ENCODE results near the gene COL27A1. TPM values are rescaled to one million over a fixed set of nuclear protein-coding genes. Genes with fewer than 3 reads are reported as not detected.

Gene COL27A1
- total RNA-seq, 2 experiments from 2014 or later = 0.87 to 1.2 TPM

DNA sequence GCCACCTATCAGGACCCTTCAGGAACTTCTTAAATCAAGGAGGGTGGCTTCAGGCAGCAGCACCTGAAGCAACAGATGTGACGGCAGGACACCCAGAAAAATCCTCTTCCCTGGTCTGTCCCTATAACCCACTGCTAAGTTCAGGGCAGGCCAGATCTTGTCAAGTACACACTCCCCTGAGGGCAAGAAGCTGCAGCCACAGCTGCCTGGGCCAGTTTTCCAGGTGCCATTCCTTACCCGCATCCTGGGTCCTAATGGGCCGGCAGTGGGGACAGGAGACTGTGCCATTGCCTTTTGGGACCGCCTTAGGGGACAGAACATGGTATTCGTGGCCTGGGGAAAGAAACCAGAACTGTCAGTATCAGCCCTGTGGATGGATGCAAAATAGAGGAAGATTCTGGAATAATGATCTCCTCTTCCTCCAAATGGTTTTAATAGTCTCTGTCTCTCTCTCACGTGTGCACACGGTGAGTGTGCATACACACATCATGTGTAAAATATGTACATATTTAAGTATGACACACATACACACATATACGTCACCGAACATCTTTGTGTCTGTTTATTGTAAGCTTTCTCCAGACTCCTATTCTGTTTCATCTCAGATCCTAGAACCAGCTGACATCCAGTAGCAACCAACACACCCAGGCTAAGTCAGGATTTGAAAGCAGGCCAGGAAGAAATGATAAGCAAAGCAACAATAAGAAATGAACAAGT, 188.3 kb downstream of the COL27A1 start:
- no peak for ATAC-seq (ENCODE audit: poor library complexity)
- no peaks in the 10 kb centered on the region for H3K27me3 Mint-ChIP-seq
- no peaks in the 10 kb centered on the region for H3K9me3 Mint-ChIP-seq
- Histone ChIP-seq H3K27me3 (ENCODE audit: control insufficient read depth in 1 of 2, insufficient read depth in 2 of 2, low read length in 2 of 2) (no peaks in the 10 kb centered on the region), H3K36me3 (ENCODE audit: insufficient read depth, low read length) (peaks cover 99% of the 10 kb centered on the region), H3K27ac (ENCODE audit: low read depth in 1 of 2, low read length in 2 of 2) (peak overlapping the region in 1 of 2 donors; percentile 30), H3K9me3 (ENCODE audit: control insufficient read depth in 1 of 2, insufficient read depth in 1 of 2, low read length in 2 of 2) (no peaks in the 10 kb centered on the region), H3K4me1 (ENCODE audit: insufficient read depth, low read length) (peaks cover 12% of the 10 kb centered on the region), H3K4me3 (ENCODE audit: low read length) (no peak overlapping the region)
- CTCF ChIA-PET = no interaction called here
- peaks cover 29% of the 10 kb centered on the region for H3K4me1 Mint-ChIP-seq (ENCODE audit: low read depth)
- no peak for DNase-seq
- peaks cover 95% of the 10 kb centered on the region for H3K36me3 Mint-ChIP-seq (ENCODE audit: low read depth)
- POLR2A ChIA-PET = interaction anchor here (4.2 kb wide), 1 partner anchor 28 kb away, joined by 17 read pairs; no protein-coding TSS in a partner anchor
- no peak overlapping the region for H3K4me3 Mint-ChIP-seq
- H3K27ac Mint-ChIP-seq = peak overlapping the region; percentile 81
- TF ChIP-seq, protein P1, sequence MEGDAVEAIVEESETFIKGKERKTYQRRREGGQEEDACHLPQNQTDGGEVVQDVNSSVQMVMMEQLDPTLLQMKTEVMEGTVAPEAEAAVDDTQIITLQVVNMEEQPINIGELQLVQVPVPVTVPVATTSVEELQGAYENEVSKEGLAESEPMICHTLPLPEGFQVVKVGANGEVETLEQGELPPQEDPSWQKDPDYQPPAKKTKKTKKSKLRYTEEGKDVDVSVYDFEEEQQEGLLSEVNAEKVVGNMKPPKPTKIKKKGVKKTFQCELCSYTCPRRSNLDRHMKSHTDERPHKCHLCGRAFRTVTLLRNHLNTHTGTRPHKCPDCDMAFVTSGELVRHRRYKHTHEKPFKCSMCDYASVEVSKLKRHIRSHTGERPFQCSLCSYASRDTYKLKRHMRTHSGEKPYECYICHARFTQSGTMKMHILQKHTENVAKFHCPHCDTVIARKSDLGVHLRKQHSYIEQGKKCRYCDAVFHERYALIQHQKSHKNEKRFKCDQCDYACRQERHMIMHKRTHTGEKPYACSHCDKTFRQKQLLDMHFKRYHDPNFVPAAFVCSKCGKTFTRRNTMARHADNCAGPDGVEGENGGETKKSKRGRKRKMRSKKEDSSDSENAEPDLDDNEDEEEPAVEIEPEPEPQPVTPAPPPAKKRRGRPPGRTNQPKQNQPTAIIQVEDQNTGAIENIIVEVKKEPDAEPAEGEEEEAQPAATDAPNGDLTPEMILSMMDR (IDR thresholded peaks at IDR 0.05) = no peak
- intact Hi-C loops (cut with DNase I, micrococcal nuclease) = loop anchor here in 1 of 2 experiments (5.0 kb wide), 2 partner anchors 164 to 249 kb away; partner anchors contain the start of gene WHRN

DNA sequence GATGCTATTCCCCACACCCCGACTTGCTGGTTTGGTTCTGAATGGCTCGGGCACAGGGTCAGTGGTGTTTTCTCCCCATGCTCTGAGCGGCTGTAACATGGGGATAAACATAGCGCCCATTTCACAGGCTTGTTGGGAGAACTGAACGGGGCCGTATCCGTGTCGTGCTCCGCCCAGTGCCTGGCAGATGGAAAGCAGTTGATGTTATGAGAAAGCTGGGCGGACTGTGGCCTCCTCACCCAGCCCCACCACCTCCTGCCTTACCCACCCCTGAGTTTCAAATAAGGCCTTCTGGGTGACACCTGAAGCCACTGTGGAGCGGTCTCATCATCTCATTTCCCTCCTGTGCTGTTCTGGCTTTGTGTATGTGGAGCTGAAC, 188.8 kb downstream of the COL27A1 start:
- Histone ChIP-seq H3K4me3 (ENCODE audit: low read length) (no peak overlapping the region), H3K36me3 (ENCODE audit: insufficient read depth, low read length) (peaks cover 99% of the 10 kb centered on the region), H3K9me3 (ENCODE audit: control insufficient read depth in 1 of 2, insufficient read depth in 1 of 2, low read length in 2 of 2) (no peaks in the 10 kb centered on the region), H3K27ac (ENCODE audit: low read depth in 1 of 2, low read length in 2 of 2) (no peak overlapping the region), H3K4me1 (ENCODE audit: insufficient read depth, low read length) (peaks cover 16% of the 10 kb centered on the region), H3K27me3 (ENCODE audit: control insufficient read depth in 1 of 2, insufficient read depth in 2 of 2, low read length in 2 of 2) (no peaks in the 10 kb centered on the region)
- CTCF ChIA-PET = no interaction called here
- Mint-ChIP-seq H3K4me1 (ENCODE audit: low read depth) (peaks cover 34% of the 10 kb centered on the region), H3K27ac (peak overlapping the region; percentile 81), H3K9me3 (no peaks in the 10 kb centered on the region), H3K4me3 (no peak overlapping the region), H3K27me3 (no peaks in the 10 kb centered on the region), H3K36me3 (ENCODE audit: low read depth) (peaks cover 95% of the 10 kb centered on the region)
- ATAC-seq (ENCODE audit: poor library complexity) = no peak
- intact Hi-C loops (cut with DNase I, micrococcal nuclease) = loop anchor here in 1 of 2 experiments (5.0 kb wide), 2 partner anchors 163 to 248 kb away; partner anchors contain the start of gene WHRN
- TF ChIP-seq, protein P1 (IDR thresholded peaks at IDR 0.05) = no peak
- DNase-seq = no peak
- POLR2A ChIA-PET = interaction anchor here (0.6 to 4.2 kb wide), 2 partner anchors 28 to 248 kb away, joined by 3 to 17 read pairs; no protein-coding TSS in a partner anchor

DNA sequence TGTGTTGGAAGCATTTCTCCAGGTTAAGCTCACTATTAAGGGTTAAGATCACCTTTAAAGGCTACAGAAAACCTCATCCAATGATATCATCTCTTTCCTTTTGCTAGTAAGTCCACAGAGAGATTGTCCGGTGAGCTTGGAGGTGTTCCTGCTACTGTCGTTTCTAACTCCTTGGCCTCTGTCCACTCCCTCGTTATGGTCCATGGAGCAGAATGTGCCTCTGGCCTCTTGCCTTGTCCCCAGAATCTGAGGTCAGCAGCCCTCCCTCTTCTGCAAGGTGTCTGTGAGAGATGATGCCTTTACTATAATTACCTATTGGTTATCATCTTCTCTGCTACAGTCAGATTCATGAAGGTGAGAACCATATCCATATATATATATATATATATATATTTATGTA, 189.4 kb downstream of the COL27A1 start:
- CTCF ChIA-PET = no interaction called here
- peaks cover 39% of the 10 kb centered on the region for H3K4me1 Mint-ChIP-seq (ENCODE audit: low read depth)
- POLR2A ChIA-PET = interaction anchor here (0.6 to 4.2 kb wide), 2 partner anchors 27 to 248 kb away, joined by 3 to 17 read pairs; no protein-coding TSS in a partner anchor

More for the DNA sequence above, 189.4 kb downstream of the COL27A1 start:
- no peak for ATAC-seq (ENCODE audit: poor library complexity)
- Histone ChIP-seq H3K9me3 (ENCODE audit: control insufficient read depth in 1 of 2, insufficient read depth in 1 of 2, low read length in 2 of 2) (no peaks in the 10 kb centered on the region), H3K4me1 (ENCODE audit: insufficient read depth, low read length) (peaks cover 18% of the 10 kb centered on the region), H3K36me3 (ENCODE audit: insufficient read depth, low read length) (peaks cover 99% of the 10 kb centered on the region), H3K27me3 (ENCODE audit: control insufficient read depth in 1 of 2, insufficient read depth in 2 of 2, low read length in 2 of 2) (no peaks in the 10 kb centered on the region), H3K4me3 (ENCODE audit: low read length) (no peak overlapping the region), H3K27ac (ENCODE audit: low read depth in 1 of 2, low read length in 2 of 2) (no peak overlapping the region)
- no peak for DNase-seq
- Mint-ChIP-seq H3K4me3 (no peak overlapping the region), H3K27ac (peak overlapping the region; percentile 81), H3K36me3 (ENCODE audit: low read depth) (peaks cover 95% of the 10 kb centered on the region), H3K9me3 (no peaks in the 10 kb centered on the region), H3K27me3 (no peaks in the 10 kb centered on the region)
- intact Hi-C loops (cut with DNase I, micrococcal nuclease) = loop anchor here in 1 of 2 experiments (5.0 kb wide), 3 partner anchors 43 to 248 kb away; partner anchors contain the start of genes AKNA and WHRN
- TF ChIP-seq, protein P1 (IDR thresholded peaks at IDR 0.05) = no peak
